Effector memory CD4-positive, alpha-beta T cell (primary cell): ENCODE measurements around the gene PNLDC1.

ENCODE experiments used
- DNase-seq, 3 donors: peaks; one replicate each; pipeline ENCODE4 v3.0.0-alpha.2; 2020
- H3K27ac ChIP-seq: 2 replicates; pipeline ENCODE4 v1.7.0; 2013; ENCODE audit warnings: mild to moderate bottlenecking, low read length, moderate library complexity; ENCODE audit not compliant: insufficient read depth, poor library complexity, severe bottlenecking
- H3K27me3 ChIP-seq: replicated peaks from 2 replicates; pipeline ENCODE4 v1.7.0; 2013; ENCODE audit warnings: mild to moderate bottlenecking, low read length; ENCODE audit not compliant: insufficient read depth, control insufficient read depth, poor library complexity, severe bottlenecking
- H3K36me3 ChIP-seq: 2 replicates; pipeline ENCODE4 v1.7.0; 2013; ENCODE audit warnings: mild to moderate bottlenecking, low read length, moderate library complexity; ENCODE audit not compliant: control insufficient read depth, insufficient read depth
- H3K4me1 ChIP-seq: 2 replicates; pipeline ENCODE4 v1.7.0; 2013; ENCODE audit warnings: low read length, mild to moderate bottlenecking; ENCODE audit not compliant: control insufficient read depth, insufficient read depth, poor library complexity, severe bottlenecking
- H3K4me3 ChIP-seq: 2 replicates; pipeline ENCODE4 v1.7.0; 2013; ENCODE audit warnings: low read length, low read depth, mild to moderate bottlenecking; ENCODE audit not compliant: insufficient read depth, poor library complexity, severe bottlenecking
- H3K9me3 ChIP-seq: 2 replicates; pipeline ENCODE4 v1.7.0; 2013; ENCODE audit warnings: mild to moderate bottlenecking, low read length, moderate library complexity; ENCODE audit not compliant: control insufficient read depth

PNLDC1 gene

GRCh38 chr6:159761129-159761872 lies 38.8 kb upstream of the PNLDC1 start:
- peak overlapping the region; percentile 88 for H3K27ac ChIP-seq
- DNase-seq = no peak
- H3K27me3 ChIP-seq = no peaks in the 10 kb centered on the region
- H3K4me1 ChIP-seq = peaks cover 6% of the 10 kb centered on the region
- peak overlapping the region; percentile 69 for H3K4me3 ChIP-seq
- H3K9me3 ChIP-seq = no peaks in the 10 kb centered on the region
- peaks cover 8% of the 10 kb centered on the region for H3K36me3 ChIP-seq

- Histone ChIP-seq H3K27me3 (no peaks in the 10 kb centered on the region), H3K4me1 (peaks cover 6% of the 10 kb centered on the region), H3K4me3 (peak within 1 kb of the TSS; percentile 69), H3K9me3 (no peaks in the 10 kb centered on the region), H3K36me3 (peaks cover 11% of the 10 kb centered on the region), H3K27ac (peak within 1 kb of the TSS; percentile 88)
- peak; percentile 87 to 94 (median 89) for DNase-seq
These were observed 38.0 kb upstream of the PNLDC1 start, which contains the start of gene ACAT2 for GRCh38 chr6:159761873-159762680. Gene ACAT2 (plus strand): TSS chr6:159762045. CDS start chr6:159762088, 43 bp downstream.

GRCh38 chr6:159762681-159763293 lies 37.3 kb upstream of the PNLDC1 start:
- peak; percentile 14 to 37 (median 17) for DNase-seq
- H3K4me3 ChIP-seq = peak overlapping the region; percentile 69
- peaks cover 6% of the 10 kb centered on the region for H3K4me1 ChIP-seq
- H3K27me3 ChIP-seq = no peaks in the 10 kb centered on the region
- peak overlapping the region; percentile 88 for H3K27ac ChIP-seq
- H3K9me3 ChIP-seq = no peaks in the 10 kb centered on the region
- peaks cover 17% of the 10 kb centered on the region for H3K36me3 ChIP-seq

GRCh38 chr6:159766906-159767305 lies 33.2 kb upstream of the PNLDC1 start:
- no peaks in the 10 kb centered on the region for H3K4me1 ChIP-seq
- H3K4me3 ChIP-seq = no peak overlapping the region
- DNase-seq = no peak
- no peaks in the 10 kb centered on the region for H3K9me3 ChIP-seq
- no peak overlapping the region for H3K27ac ChIP-seq
- H3K36me3 ChIP-seq = peaks cover 42% of the 10 kb centered on the region
- no peaks in the 10 kb centered on the region for H3K27me3 ChIP-seq

DNA sequence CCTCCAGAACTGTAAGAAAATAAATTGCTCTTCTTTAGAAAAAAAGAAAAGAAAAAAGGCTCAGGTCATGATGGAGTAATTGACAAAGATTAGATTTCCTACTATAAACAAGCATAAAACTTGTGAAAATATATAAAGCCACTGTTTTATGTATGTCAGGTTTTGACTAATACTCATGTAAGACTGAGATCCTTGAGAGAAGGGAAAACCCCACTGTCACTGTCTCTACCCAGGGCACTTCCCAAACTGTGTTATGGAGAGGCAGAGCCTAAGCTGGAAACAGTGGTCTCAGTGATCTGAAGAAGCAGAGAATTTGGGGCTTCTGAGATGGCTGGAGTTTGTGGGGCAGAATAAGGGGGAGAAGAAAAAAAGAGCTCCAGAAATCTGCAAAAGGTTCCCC lies 30.6 kb upstream of the PNLDC1 start:
- Histone ChIP-seq H3K4me1 (no peaks in the 10 kb centered on the region), H3K9me3 (no peaks in the 10 kb centered on the region), H3K36me3 (peaks cover 42% of the 10 kb centered on the region), H3K4me3 (no peak overlapping the region), H3K27me3 (no peaks in the 10 kb centered on the region), H3K27ac (no peak overlapping the region)
- no peak for DNase-seq

DNA sequence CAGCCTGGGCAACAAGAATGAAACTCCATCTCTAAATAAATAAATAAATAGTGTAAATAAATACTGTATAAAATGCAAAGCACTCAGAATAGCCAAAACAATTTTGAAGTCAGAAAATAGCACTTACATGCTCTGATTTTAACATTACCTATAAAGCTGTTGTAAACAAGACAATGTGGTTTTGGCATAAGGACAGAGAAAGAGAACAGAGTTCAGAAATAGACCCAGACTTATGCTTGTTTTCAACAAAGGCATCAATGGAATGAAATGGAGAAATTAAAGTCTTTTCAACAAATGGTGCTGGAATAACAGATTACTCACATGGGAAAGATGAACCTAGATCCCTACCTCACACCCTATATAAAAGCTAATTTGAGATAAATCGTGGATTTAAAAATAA lies 27.9 kb upstream of the PNLDC1 start:
- Histone ChIP-seq H3K36me3 (peaks cover 41% of the 10 kb centered on the region), H3K27ac (no peak overlapping the region), H3K4me1 (no peaks in the 10 kb centered on the region), H3K4me3 (no peak overlapping the region), H3K9me3 (no peaks in the 10 kb centered on the region), H3K27me3 (no peaks in the 10 kb centered on the region)
- no peak for DNase-seq

DNA sequence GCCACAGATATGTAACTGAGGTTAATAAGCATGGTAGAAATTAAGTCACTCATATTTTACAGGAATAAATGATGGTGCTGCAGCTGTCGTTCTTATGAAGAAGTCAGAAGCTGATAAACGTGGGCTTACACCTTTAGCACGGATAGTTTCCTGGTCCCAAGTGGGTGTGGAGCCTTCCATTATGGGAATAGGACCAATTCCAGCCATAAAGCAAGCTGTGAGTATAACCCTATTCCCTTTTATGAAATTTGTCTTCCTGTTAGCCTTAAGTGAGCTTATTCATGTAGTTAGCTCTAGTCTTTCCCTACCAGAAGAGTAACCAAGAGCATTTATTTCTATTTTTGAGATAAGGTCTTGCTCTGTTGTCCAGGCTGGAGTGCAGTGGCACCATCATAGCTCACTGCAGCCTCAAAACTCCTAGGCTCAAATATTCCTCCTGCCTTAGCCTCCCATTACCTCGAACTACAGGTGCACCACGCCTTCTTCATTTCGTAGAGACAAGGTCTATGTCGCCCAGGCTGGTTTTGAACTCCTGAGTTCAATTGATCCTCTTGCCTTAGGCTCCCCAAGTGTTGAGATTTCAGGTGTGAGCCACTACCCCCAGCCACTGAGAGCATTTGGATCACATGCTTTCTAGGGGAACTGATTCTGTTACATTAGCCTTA lies 22.7 kb upstream of the PNLDC1 start:
- H3K4me1 ChIP-seq = no peaks in the 10 kb centered on the region
- no peak overlapping the region for H3K4me3 ChIP-seq
- peaks cover 59% of the 10 kb centered on the region for H3K36me3 ChIP-seq
- no peaks in the 10 kb centered on the region for H3K9me3 ChIP-seq
- no peak for DNase-seq
- no peaks in the 10 kb centered on the region for H3K27me3 ChIP-seq
- H3K27ac ChIP-seq = no peak overlapping the region

DNA sequence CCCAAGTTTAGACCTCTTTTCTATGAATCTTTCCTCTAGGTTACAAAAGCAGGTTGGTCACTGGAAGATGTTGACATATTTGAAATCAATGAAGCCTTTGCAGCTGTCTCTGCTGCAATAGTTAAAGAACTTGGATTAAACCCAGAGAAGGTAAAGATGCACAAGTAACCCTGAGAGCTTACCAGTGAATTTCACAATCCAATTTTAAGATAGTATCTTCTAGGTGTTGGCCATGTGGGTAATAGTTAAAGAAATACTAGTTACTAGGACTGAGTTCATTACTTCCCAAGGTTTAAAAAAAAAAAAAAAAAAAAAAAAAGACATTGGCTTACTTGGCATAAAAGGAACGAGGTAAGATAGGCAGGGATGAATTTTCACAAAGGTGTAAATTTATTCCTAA lies 21.9 kb upstream of the PNLDC1 start:
- Histone ChIP-seq H3K27ac (no peak overlapping the region), H3K36me3 (peaks cover 67% of the 10 kb centered on the region)

DNA sequence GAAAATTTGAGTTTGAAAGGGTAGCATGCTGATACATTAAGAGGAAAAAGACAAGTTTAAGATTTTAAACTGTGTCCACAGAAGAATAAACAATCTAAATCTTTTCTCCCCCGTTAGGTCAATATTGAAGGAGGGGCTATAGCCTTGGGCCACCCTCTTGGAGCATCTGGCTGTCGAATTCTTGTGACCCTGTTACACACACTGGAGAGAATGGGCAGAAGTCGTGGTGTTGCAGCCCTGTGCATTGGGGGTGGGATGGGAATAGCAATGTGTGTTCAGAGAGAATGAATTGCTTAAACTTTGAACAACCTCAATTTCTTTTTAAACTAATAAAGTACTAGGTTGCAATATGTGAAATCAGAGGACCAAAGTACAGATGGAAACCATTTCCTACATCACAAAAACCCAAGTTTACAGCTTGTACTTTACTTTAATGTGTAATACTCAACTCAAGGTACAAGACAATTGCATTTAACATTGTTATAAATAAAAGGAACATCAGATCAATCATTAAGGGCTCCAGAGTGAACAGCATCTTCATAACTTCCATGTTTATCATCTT lies 21.5 kb upstream of the PNLDC1 start:
- Histone ChIP-seq H3K9me3 (no peaks in the 10 kb centered on the region), H3K4me3 (no peak overlapping the region), H3K36me3 (peaks cover 72% of the 10 kb centered on the region), H3K4me1 (no peaks in the 10 kb centered on the region), H3K27ac (no peak overlapping the region), H3K27me3 (no peaks in the 10 kb centered on the region)
- DNase-seq = no peak

More for the DNA sequence above, 21.9 kb upstream of the PNLDC1 start:
- H3K4me3 ChIP-seq = no peak overlapping the region
- no peaks in the 10 kb centered on the region for H3K9me3 ChIP-seq
- DNase-seq = no peak
- H3K4me1 ChIP-seq = no peaks in the 10 kb centered on the region
- no peaks in the 10 kb centered on the region for H3K27me3 ChIP-seq
